ENCODE data around the gene DCLK2.

DCLK2 gene

GRCh38 chr4:150255610-150256224 lies 177.5 kb downstream of the DCLK2 start:
- Mint-ChIP-seq H3K4me1 (no peaks in the 10 kb centered on the region), H3K27ac (no peak overlapping the region), H3K36me3 (peaks cover 7% of the 10 kb centered on the region), H3K27me3 (no peaks in the 10 kb centered on the region), H3K4me3 (no peak overlapping the region), H3K9me3 (no peaks in the 10 kb centered on the region)
- no peak for ATAC-seq

DNA sequence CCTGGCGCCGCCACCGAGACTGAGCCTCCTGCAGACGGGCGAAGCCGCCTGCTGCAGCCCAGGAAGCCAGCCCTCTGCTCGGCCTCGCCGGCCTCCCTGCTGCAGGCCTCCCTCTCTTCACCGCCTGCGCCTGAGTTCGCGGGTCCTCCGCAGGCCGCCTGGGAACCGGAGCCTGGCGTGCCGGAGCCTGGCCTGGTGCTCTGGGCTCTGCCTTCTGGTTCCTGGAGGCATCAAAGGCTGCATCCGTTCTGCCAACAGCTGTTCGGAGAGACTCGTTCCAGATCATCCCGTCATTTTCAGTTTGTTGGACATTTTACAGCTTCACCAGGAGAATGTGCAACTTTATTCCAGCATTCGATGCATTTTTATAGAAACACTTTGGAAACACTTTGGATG lies 178.0 kb downstream of the DCLK2 start:
- Mint-ChIP-seq H3K4me3 (no peak overlapping the region), H3K9me3 (no peaks in the 10 kb centered on the region), H3K36me3 (peaks cover 12% of the 10 kb centered on the region), H3K27ac (no peak overlapping the region), H3K27me3 (no peaks in the 10 kb centered on the region), H3K4me1 (no peaks in the 10 kb centered on the region)
- ATAC-seq: no peak

DNA sequence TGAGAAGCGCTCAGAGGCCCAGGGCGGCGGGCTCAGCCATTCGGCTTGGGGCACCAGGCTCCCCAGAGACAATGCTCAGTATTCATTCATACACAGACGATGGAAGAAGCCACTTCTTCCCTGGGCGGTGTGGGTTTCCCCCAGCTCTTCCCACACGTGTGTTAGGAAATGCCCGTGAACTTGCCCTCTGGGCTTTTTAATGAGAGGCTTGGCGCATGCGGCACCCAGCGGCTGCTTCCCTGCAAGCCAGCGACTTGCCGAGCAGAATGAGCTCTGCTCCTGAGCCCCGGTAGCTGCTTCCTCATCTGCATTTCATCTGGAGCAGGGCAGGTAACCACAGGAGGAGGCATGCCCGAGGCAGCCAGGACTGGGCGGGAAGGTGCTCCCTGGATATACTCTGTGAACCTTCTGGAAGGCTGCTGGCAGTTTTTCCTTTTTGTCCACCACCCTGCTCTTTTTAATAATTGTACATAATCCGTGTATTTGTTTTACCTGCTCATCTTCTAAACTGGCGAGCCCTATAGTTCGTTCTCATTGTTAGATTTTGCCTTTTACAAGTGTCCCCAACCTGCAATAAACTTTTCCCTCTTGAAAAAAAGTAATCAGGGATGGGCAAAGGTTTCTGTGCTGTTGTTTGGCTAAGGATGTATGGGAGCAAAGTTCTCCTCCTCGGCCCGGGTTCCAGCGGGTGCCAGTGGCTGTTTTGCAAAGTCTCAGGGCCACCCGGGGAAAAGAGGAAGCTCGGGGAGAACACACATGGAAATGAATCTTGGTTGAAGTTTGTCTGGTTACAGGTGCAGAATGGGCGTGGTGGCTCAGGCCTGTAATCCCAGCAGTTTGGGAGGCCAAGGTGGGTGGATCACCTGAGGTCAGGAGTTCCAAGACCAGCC lies 178.8 kb downstream of the DCLK2 start:
- no peak overlapping the region for H3K4me3 Mint-ChIP-seq
- H3K9me3 Mint-ChIP-seq: no peaks in the 10 kb centered on the region
- H3K27me3 Mint-ChIP-seq: no peaks in the 10 kb centered on the region
- H3K4me1 Mint-ChIP-seq: no peaks in the 10 kb centered on the region
- peaks cover 14% of the 10 kb centered on the region for H3K36me3 Mint-ChIP-seq
- no peak overlapping the region for H3K27ac Mint-ChIP-seq
- no peak for ATAC-seq

- H3K27ac Mint-ChIP-seq: no peak overlapping the region
- H3K4me1 Mint-ChIP-seq: no peaks in the 10 kb centered on the region
- H3K4me3 Mint-ChIP-seq: no peak overlapping the region
- H3K36me3 Mint-ChIP-seq: peaks cover 18% of the 10 kb centered on the region
- ATAC-seq: no peak
- no peaks in the 10 kb centered on the region for H3K27me3 Mint-ChIP-seq
- H3K9me3 Mint-ChIP-seq: no peaks in the 10 kb centered on the region
Observed at GRCh38 chr4:150258569-150258968, 180.3 kb downstream of the DCLK2 start.

DNA sequence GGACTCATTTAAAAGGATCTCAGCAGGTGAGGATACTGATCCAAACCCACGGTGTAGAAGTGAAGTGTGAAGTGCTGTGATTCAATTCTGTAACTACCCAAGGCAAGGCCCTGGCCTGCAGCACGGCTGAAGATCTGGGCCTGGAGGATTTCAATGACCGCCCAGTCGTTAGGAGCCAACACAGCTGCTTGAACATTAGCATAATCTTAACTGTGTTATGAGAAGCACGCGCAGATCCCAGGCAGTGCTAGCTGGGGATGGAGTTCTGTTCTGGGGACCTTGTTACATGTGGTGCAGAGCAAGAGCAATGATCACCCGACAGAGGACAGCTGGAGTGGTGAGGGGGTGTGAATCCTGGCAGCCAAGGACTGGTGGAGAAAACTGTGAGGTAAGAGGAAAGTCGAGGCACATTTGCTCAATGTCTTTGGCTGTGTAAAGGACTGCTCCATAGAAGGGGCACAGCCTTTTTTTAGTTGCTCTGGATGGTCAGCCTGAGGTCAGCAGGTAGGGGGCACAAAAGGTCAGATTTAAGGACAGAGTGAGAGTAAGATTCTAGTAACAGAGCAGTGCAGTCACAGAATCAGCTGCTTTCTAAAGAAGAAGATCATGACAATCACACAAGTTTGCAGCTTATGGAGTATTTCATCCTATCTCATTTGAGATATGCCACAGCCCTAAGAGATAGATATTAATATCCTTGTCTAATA lies 181.8 kb downstream of the DCLK2 start:
- Mint-ChIP-seq H3K27ac (no peak overlapping the region), H3K9me3 (no peaks in the 10 kb centered on the region), H3K36me3 (peaks cover 32% of the 10 kb centered on the region), H3K27me3 (no peaks in the 10 kb centered on the region), H3K4me3 (no peak overlapping the region), H3K4me1 (no peaks in the 10 kb centered on the region)
- no peak for ATAC-seq

DNA sequence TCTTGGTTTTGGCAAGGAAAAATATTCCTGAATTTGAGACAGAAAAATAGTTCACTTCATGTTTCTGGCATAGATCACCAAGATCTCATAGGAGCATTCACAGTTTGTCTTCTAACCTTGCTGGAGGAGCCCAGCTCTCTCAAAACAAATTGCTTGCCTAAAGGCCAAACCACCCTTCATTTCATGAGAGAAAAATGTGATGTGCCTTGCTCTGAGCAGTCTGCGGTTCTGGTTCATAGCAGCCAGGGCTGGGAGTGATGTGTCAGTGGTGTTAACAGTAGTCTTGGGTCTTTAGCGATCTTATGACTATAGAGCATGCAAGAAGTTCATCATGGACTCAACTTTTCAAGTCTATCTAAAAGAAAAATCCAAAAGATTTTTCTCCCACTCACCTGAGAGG lies 183.3 kb downstream of the DCLK2 start:
- Mint-ChIP-seq H3K4me3 (no peak overlapping the region), H3K9me3 (no peaks in the 10 kb centered on the region), H3K4me1 (no peaks in the 10 kb centered on the region), H3K36me3 (peaks cover 42% of the 10 kb centered on the region), H3K27ac (no peak overlapping the region), H3K27me3 (no peaks in the 10 kb centered on the region)
- ATAC-seq: no peak

- peaks cover 53% of the 10 kb centered on the region for H3K36me3 Mint-ChIP-seq
- no peak overlapping the region for H3K27ac Mint-ChIP-seq
- no peaks in the 10 kb centered on the region for H3K4me1 Mint-ChIP-seq
- no peaks in the 10 kb centered on the region for H3K27me3 Mint-ChIP-seq
- ATAC-seq: no peak
- H3K9me3 Mint-ChIP-seq: no peaks in the 10 kb centered on the region
- no peak overlapping the region for H3K4me3 Mint-ChIP-seq
Observed at GRCh38 chr4:150262611-150263010, 184.4 kb downstream of the DCLK2 start.

GRCh38 chr4:150264595-150265161 lies 186.4 kb downstream of the DCLK2 start:
- H3K27me3 Mint-ChIP-seq: no peaks in the 10 kb centered on the region
- H3K4me3 Mint-ChIP-seq: no peak overlapping the region

GRCh38 chr4:150265806-150266205 lies 187.6 kb downstream of the DCLK2 start:
- H3K36me3 Mint-ChIP-seq: peaks cover 74% of the 10 kb centered on the region
- no peaks in the 10 kb centered on the region for H3K27me3 Mint-ChIP-seq
- H3K9me3 Mint-ChIP-seq: no peaks in the 10 kb centered on the region
- no peaks in the 10 kb centered on the region for H3K4me1 Mint-ChIP-seq
- no peak overlapping the region for H3K4me3 Mint-ChIP-seq
- no peak for ATAC-seq
- H3K27ac Mint-ChIP-seq: no peak overlapping the region

More at GRCh38 chr4:150264595-150265161, 186.4 kb downstream of the DCLK2 start:
- no peak for ATAC-seq
- peaks cover 69% of the 10 kb centered on the region for H3K36me3 Mint-ChIP-seq
- H3K4me1 Mint-ChIP-seq: no peaks in the 10 kb centered on the region
- no peaks in the 10 kb centered on the region for H3K9me3 Mint-ChIP-seq
- H3K27ac Mint-ChIP-seq: no peak overlapping the region

- Mint-ChIP-seq H3K9me3 (no peaks in the 10 kb centered on the region), H3K27ac (no peak overlapping the region), H3K27me3 (no peaks in the 10 kb centered on the region), H3K4me3 (no peak overlapping the region), H3K36me3 (peaks cover 84% of the 10 kb centered on the region), H3K4me1 (no peaks in the 10 kb centered on the region)
- no peak for ATAC-seq
Observed at GRCh38 chr4:150268444-150268843, 190.2 kb downstream of the DCLK2 start.

DNA sequence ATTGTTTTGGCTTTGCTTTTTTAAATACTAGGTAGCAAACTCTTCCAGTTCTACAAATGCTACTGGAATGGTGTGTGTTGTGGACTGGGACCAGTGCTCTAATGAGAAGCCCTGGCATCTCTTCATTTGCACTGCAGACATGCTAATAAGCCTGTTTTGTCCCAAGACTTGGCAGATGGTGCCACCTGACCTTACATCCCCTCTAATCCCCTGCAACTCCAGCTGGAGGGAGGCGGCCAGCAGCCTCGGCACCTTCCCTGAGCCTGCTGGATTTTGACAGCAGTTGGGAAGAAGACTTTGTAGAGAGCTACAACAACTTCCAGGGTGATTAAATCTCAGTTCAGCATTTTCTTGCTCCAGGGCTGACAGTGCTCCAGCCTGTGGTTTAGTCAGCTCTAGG lies 200.0 kb downstream of the DCLK2 start:
- no peak for ATAC-seq
- Mint-ChIP-seq H3K4me1 (no peaks in the 10 kb centered on the region), H3K4me3 (no peak overlapping the region), H3K27ac (no peak overlapping the region), H3K36me3 (peaks cover 100% of the 10 kb centered on the region), H3K27me3 (no peaks in the 10 kb centered on the region), H3K9me3 (peaks cover 5% of the 10 kb centered on the region)

- Mint-ChIP-seq H3K4me1 (no peaks in the 10 kb centered on the region), H3K9me3 (peaks cover 5% of the 10 kb centered on the region), H3K27ac (no peak overlapping the region), H3K27me3 (no peaks in the 10 kb centered on the region), H3K4me3 (no peak overlapping the region), H3K36me3 (peaks cover 92% of the 10 kb centered on the region)
- ATAC-seq: no peak
Observed at GRCh38 chr4:150280081-150280895, 202.0 kb downstream of the DCLK2 start.

GRCh38 chr4:150280975-150281374 lies 202.7 kb downstream of the DCLK2 start:
- Mint-ChIP-seq H3K27ac (no peak overlapping the region), H3K9me3 (peaks cover 5% of the 10 kb centered on the region), H3K4me1 (no peaks in the 10 kb centered on the region), H3K4me3 (no peak overlapping the region), H3K27me3 (no peaks in the 10 kb centered on the region), H3K36me3 (peaks cover 92% of the 10 kb centered on the region)
- ATAC-seq: no peak

GRCh38 chr4:150283689-150284088 lies 205.4 kb downstream of the DCLK2 start:
- Mint-ChIP-seq H3K9me3 (no peaks in the 10 kb centered on the region), H3K4me1 (no peaks in the 10 kb centered on the region), H3K36me3 (peaks cover 80% of the 10 kb centered on the region), H3K27ac (no peak overlapping the region), H3K4me3 (no peak overlapping the region), H3K27me3 (no peaks in the 10 kb centered on the region)
- no peak for ATAC-seq

- ATAC-seq: no peak
- Mint-ChIP-seq H3K27me3 (no peaks in the 10 kb centered on the region), H3K4me3 (no peak overlapping the region), H3K27ac (no peak overlapping the region), H3K9me3 (no peaks in the 10 kb centered on the region), H3K36me3 (peaks cover 50% of the 10 kb centered on the region), H3K4me1 (no peaks in the 10 kb centered on the region)
Observed at GRCh38 chr4:150286656-150287055, 208.4 kb downstream of the DCLK2 start.

Measured in stimulated activated memory B cell treated with anti-CD40 and anti-IgM and Interleukin-4, amounts not matched to agents 10 μg/mL and 1 μg/mL and 100 μg/mL, for 72 hours (primary cell).